Bronchial epithelial cell (primary cell): ENCODE results near the gene THSD4. TPM values are rescaled to one million over a fixed set of nuclear protein-coding genes. Genes with fewer than 3 reads are reported as not detected.
A peak's percentile ranks its signal among the peaks of the same experiment; 100 is the strongest.

Source experiments
- DNase-seq: peaks from one replicate; pipeline ENCODE4 v3.0.0-alpha.2; 2010; ENCODE audit warnings: low read depth
- FAIRE-seq: peaks from 2 replicates; lab custom pipeline; 2011; peaks lifted over from hg19 to GRCh38; lab: Jason Lieb, UNC
- H3K27me3 ChIP-seq: 2 replicates; pipeline ENCODE4 v1.5.1; 2011; ENCODE audit warnings: low read length; ENCODE audit not compliant: control insufficient read depth, insufficient read depth
- H3K36me3 ChIP-seq: 2 replicates; pipeline ENCODE4 v1.5.1; 2011; ENCODE audit warnings: low read length; ENCODE audit not compliant: control insufficient read depth, insufficient read depth
- H3K4me3 ChIP-seq: 2 replicates; pipeline ENCODE4 v1.5.1; 2011; ENCODE audit warnings: mild to moderate bottlenecking, low read depth, low read length, control low read depth
- total RNA-seq: library from RNA; depleted of rRNA; stranded (reverse); fragments of >200 nt; gene quantifications from 2 replicates; pipeline ENCODE4 v1.2.1, GENCODE V29; 2014
- TF ChIP-seq, protein P1 (sequence below): IDR thresholded peaks from 2 replicates; pipeline ENCODE4 v1.5.1; 2011; ENCODE audit warnings: mild to moderate bottlenecking, moderate library complexity, low read length, control low read depth, inconsistent platforms; ENCODE audit not compliant: insufficient read depth, severe bottlenecking

The THSD4 gene
- total RNA-seq, 1 donor from 2014 or later, result 14.5 TPM

DNA sequence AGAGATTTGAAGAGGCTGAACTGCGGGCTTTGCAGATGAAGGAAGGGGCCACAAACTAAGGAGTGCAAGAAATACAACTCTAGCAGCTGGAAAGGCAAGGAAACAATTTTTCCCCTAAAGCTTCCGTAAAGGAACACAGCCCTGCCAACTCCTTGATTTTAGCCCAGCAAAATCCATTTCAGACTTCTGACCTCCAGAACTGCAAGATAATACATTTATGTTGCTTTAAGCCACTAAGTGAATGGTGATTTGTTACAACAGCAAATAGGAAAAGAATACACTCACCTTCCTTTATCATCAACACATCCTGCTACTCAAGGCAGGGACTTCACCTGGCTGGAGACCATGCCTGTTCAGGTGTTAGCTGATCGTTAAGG is 575.8 kb downstream of the THSD4 start:
- no peak for DNase-seq
- Histone ChIP-seq H3K4me3 (no peak overlapping the region), H3K27me3 (no peaks in the 10 kb centered on the region)

DNA sequence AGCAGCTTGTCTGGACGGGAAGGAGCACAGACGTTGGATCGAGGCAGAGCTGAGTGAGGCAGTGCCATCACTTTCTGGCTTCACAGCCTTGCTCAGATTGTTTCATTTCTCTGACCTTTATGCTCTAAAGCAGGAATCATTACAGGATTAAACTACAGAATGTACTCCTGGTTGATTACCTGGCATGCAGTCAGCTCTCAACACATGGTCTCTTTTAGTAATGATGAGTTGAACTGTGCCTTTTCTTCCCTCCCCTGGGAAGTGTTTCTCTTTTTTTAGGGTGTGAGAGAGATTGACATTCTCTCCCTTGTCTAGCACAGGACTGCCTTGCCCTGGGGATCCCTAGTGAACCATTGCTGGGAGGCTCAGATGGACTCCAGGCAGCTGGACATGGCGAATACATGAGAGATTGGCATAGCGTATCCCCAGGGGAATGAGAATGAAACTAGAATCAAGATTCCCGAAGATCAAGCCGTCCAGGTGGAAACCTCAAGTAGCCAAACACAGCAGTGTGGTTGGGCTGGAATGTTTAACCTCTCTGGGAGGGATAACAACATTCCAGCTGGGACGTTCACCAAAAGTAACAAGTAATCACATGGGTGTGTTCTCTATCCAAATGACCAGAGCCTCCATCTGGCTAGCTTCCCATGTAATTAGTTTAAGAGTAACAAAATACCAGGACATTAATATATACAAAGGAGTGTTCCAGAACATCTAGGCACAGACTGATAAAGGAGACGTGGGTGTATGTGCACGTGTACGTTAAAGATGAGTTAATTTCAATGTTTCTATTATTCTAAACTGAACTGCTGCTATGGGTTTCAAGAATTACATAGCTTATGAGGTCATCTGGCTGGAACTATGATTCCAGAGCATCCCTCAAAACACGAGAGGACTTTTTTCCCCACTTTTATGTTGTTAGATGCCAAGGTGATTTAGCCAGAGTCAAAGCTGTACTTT is 576.5 kb downstream of the THSD4 start:
- Histone ChIP-seq H3K27me3 (no peaks in the 10 kb centered on the region), H3K36me3 (no peaks in the 10 kb centered on the region), H3K4me3 (peak overlapping the region; percentile 2)
- DNase-seq, result peak; percentile 58
- FAIRE-seq, result no peak
- TF ChIP-seq, protein P1, sequence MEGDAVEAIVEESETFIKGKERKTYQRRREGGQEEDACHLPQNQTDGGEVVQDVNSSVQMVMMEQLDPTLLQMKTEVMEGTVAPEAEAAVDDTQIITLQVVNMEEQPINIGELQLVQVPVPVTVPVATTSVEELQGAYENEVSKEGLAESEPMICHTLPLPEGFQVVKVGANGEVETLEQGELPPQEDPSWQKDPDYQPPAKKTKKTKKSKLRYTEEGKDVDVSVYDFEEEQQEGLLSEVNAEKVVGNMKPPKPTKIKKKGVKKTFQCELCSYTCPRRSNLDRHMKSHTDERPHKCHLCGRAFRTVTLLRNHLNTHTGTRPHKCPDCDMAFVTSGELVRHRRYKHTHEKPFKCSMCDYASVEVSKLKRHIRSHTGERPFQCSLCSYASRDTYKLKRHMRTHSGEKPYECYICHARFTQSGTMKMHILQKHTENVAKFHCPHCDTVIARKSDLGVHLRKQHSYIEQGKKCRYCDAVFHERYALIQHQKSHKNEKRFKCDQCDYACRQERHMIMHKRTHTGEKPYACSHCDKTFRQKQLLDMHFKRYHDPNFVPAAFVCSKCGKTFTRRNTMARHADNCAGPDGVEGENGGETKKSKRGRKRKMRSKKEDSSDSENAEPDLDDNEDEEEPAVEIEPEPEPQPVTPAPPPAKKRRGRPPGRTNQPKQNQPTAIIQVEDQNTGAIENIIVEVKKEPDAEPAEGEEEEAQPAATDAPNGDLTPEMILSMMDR, result no peak

More for the DNA sequence above, 575.8 kb downstream of the THSD4 start:
- no peaks in the 10 kb centered on the region for H3K36me3 ChIP-seq
- TF ChIP-seq, protein P1, result no peak
- no peak for FAIRE-seq

DNA sequence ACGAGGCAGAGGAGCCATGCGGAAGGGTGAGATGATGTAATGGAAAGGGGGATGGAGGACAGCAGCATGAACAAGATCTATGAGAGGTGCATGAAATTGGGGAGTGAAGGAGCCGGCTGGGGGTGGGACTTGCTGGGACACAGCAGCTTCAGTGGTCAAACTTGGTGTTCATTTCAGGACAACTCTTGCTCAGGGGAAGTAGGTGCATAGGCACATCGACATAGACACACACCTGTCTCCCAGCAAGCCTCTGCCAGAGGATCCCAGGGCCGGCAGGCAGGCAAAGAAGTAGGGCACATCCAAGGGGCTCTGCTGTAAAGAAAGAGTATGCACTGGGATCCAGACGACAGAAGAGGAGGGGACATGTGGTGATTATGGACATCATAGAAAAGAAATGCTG is 582.0 kb downstream of the THSD4 start:
- FAIRE-seq (peak; percentile 18), DNase-seq (no peak)
- Histone ChIP-seq H3K36me3 (no peaks in the 10 kb centered on the region), H3K4me3 (no peak overlapping the region), H3K27me3 (no peaks in the 10 kb centered on the region)
- TF ChIP-seq, protein P1, result no peak

DNA sequence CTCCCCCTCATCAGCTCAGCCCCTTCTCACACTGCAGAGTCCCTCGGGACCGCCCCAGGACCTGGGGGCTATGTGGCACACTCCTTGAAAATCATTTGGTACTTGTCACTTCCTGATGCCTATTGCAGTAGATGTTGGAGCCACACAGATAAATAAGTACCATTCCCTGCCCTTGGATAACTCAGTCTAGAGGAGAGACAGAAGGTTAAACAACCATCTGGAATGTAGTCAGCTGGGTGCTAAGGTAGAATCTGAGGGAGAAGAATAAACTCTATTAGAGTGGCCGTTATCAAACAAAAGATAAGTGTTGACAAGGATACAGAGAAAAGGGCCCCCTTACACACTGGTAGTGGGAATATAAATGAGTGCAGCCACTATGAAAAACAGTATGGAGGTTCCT is 582.8 kb downstream of the THSD4 start:
- no peaks in the 10 kb centered on the region for H3K27me3 ChIP-seq
- TF ChIP-seq, protein P1, result no peak
- FAIRE-seq (no peak), DNase-seq (no peak)
- H3K4me3 ChIP-seq, result no peak overlapping the region
- no peaks in the 10 kb centered on the region for H3K36me3 ChIP-seq

DNA sequence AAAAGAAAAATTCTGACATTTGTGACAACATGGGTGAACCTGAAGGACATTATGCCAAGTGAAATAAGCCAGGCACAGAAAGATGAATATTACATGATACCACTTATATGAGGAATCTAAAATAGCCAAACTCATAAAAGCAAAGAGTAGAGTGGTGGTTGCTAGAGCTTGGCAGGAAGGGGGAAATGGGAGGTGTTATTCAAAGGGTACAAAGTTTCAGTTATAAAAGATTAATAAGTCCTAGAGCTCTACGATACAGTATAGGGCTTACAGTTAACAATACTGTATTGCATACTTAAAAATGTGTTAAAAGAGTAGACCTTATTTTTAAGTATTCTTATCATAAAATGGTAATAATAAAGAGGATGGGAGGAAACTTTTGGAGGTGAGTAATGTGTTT is 583.5 kb downstream of the THSD4 start:
- no peaks in the 10 kb centered on the region for H3K27me3 ChIP-seq
- FAIRE-seq, result no peak

More for the DNA sequence above, 583.5 kb downstream of the THSD4 start:
- H3K36me3 ChIP-seq, result no peaks in the 10 kb centered on the region
- TF ChIP-seq, protein P1, result no peak
- DNase-seq, result no peak
- no peak overlapping the region for H3K4me3 ChIP-seq
